Measurements from ENCODE around the gene HDAC1. TPM values are rescaled to one million over a fixed set of nuclear protein-coding genes. Genes with fewer than 3 reads are reported as not detected.
A peak's percentile ranks its signal among the peaks of the same experiment; 100 is the strongest.

The HDAC1 gene
- polyA plus RNA-seq, 1 of the 3 experiments (the other 2 are of a cell fraction): 172 TPM

DNA sequence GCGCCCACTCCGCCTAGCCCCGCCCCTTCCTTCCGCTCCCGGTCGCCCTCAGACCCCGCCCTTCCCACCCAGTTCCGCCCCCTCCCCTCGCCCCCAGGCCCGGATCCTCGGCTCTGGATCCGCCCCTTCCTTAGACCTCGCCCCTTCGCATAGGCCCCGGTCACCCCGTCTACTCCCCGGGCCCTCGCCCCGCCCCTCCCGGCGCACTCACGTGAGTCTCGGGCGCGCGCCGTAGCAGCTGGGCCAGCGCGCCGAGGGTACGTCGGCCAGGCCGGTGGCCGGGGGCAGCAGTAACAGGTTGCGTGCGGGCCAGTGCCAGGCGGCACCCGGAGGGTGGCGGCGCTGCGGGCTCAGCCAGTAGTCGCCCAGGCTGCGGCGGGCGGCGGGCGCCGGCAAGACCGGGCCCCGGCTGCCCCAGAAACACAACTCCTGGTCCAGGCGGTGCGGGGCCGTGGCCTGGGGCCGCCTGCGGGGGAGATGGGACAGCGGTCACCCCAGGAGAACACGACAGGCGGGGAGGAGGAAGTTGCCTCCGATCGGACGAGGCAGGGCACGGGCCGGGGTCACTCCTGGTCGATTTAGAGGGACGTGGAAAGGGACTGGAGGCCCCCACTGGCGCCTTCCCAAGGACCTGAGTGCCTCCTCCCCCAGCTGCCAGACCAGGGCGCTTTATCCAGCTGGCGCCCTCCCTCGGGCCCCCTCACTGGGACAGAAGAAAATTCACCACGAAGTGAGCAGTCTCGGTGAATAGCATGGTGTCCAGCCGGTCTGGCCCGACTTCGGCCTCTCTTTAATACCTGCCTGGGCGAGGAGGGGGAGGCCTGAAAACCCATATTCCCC, 59.7 kb downstream of the HDAC1 start:
- CTCF ChIA-PET: interaction anchor here (0.8 to 3.4 kb wide), 6 partner anchors 15 to 135 kb away, joined by 4 to 24 read pairs (median 4); partner anchors contain the start of gene MARCKSL1
- POLR2A ChIA-PET: interaction anchor here (0.9 to 3.5 kb wide), 4 partner anchors 14 to 43 kb away, joined by 3 to 24 read pairs (median 5); partner anchors contain the start of gene MARCKSL1
- under 1% methylated on average over 32 of the region's 75 CpGs for WGBS (ENCODE audit: low lambda C conversion rate)

DNA sequence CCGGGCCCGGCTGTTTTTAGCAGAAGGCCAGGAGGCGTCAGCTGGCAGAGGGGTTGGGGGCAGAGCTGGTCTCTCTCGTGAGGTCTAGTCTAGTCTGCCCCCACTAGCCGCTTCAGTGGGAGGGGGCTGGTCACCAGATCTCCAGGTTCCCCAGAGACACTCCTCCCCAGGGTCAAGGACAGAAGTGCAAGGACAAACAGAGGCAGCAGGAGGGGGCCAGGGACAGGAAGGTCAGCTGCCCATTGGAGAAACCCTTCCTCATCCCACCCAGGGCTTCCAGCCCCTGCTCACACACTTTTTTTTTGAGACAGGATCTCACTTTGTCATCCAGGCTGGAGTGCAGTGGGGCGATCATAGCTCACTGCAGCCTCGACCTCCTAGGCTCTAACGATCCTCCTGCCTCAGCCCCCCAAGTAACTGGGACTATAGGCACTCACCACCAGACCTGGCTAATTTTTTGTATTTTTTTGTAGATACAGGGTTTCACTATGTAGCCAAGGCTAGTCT, 60.4 kb downstream of the HDAC1 start:
- WGBS (ENCODE audit: low lambda C conversion rate): 92% methylated on average over 3 of the region's 8 CpGs
- CTCF ChIA-PET: interaction anchor here (0.8 to 3.4 kb wide), 6 partner anchors 16 to 136 kb away, joined by 4 to 24 read pairs (median 4); partner anchors contain the start of gene MARCKSL1
- peak overlapping the region; percentile 78 to 79 for H3K27ac ChIP-seq (ENCODE audit: low read depth in 2 of 2, low read length in 1 of 2)
- TF ChIP-seq SIN3A (IDR thresholded peaks at IDR 0.05; ENCODE audit: borderline replicate concordance, low read depth, low read length): no peak
- TF ChIP-seq NRF1 (IDR thresholded peaks at IDR 0.05; ENCODE audit: low read depth, low read length): no peak
- no peak for TF ChIP-seq MEF2A (IDR thresholded peaks at IDR 0.05; ENCODE audit: borderline replicate concordance, low read depth)
- no peak for TF ChIP-seq RXRA (IDR thresholded peaks at IDR 0.05; ENCODE audit: borderline replicate concordance, low read depth)
- TF ChIP-seq GABPA (IDR thresholded peaks at IDR 0.05; ENCODE audit: low read depth): no peak
- TF ChIP-seq FOSL2 (IDR thresholded peaks at IDR 0.05; ENCODE audit: borderline replicate concordance, low read depth): no peak
- no peak for TF ChIP-seq TCF12 (IDR thresholded peaks at IDR 0.05)
- TF ChIP-seq, protein P1, sequence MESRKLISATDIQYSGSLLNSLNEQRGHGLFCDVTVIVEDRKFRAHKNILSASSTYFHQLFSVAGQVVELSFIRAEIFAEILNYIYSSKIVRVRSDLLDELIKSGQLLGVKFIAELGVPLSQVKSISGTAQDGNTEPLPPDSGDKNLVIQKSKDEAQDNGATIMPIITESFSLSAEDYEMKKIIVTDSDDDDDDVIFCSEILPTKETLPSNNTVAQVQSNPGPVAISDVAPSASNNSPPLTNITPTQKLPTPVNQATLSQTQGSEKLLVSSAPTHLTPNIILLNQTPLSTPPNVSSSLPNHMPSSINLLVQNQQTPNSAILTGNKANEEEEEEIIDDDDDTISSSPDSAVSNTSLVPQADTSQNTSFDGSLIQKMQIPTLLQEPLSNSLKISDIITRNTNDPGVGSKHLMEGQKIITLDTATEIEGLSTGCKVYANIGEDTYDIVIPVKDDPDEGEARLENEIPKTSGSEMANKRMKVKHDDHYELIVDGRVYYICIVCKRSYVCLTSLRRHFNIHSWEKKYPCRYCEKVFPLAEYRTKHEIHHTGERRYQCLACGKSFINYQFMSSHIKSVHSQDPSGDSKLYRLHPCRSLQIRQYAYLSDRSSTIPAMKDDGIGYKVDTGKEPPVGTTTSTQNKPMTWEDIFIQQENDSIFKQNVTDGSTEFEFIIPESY (IDR thresholded peaks at IDR 0.05; ENCODE audit: borderline replicate concordance, low read depth): no peak
- no peak for TF ChIP-seq EP300 (IDR thresholded peaks at IDR 0.05; ENCODE audit: borderline replicate concordance in 1 of 2, low read depth in 1 of 2, low read length in 1 of 2)
- TF ChIP-seq, protein P2, sequence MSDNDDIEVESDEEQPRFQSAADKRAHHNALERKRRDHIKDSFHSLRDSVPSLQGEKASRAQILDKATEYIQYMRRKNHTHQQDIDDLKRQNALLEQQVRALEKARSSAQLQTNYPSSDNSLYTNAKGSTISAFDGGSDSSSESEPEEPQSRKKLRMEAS (IDR thresholded peaks at IDR 0.05; ENCODE audit: low read depth): no peak
- no peak for TF ChIP-seq GATA2 (CRISPR knock-in tag; IDR thresholded peaks at IDR 0.05)

More for the DNA sequence above, 59.7 kb downstream of the HDAC1 start:
- Histone ChIP-seq H3K27me3 (ENCODE audit: insufficient read depth) (no peaks in the 10 kb centered on the region), H3K9me2 (no peaks in the 10 kb centered on the region), H3K36me3 (replicated peaks in 1 of 2; ENCODE audit: control insufficient read depth in 1 of 2, insufficient read depth in 2 of 2, low read length in 1 of 2) (no peaks in the 10 kb centered on the region), H3F3A (replicated peaks; ENCODE audit: insufficient read depth) (peaks cover 2% of the 10 kb centered on the region), H3K9me3 (no peaks in the 10 kb centered on the region), H3K4me3 (ENCODE audit: low read depth in 2 of 2, low read length in 1 of 2) (peak overlapping the region; percentile 62 to 84), H3K4me1 (ENCODE audit: control insufficient read depth in 1 of 2, insufficient read depth in 2 of 2, low read depth in 1 of 2, low read length in 1 of 2) (peaks cover 4 to 9% of the 10 kb centered on the region in 2 experiments; a peak in 2 of 4 replicates), H3K4me2 (peak overlapping the region; percentile 96), H3K27ac (ENCODE audit: low read depth in 2 of 2, low read length in 1 of 2) (peak overlapping the region; percentile 79 to 90), H2AFZ (ENCODE audit: low read depth) (peak overlapping the region; percentile 89; the same call in 1 of the 2 replicates), H3K79me2 (ENCODE audit: insufficient read depth) (peaks cover 8% of the 10 kb centered on the region; the same call in 1 of the 2 replicates), H4K20me1 (ENCODE audit: insufficient read depth) (no peaks in the 10 kb centered on the region), H3K9ac (peak overlapping the region; percentile 87)
- peak; percentile 100 for DNase-seq
- TF ChIP-seq RCOR1 (IDR thresholded peaks at IDR 0.05; ENCODE audit: low read length) (no peak), EZH2phosphoT487 (IDR thresholded peaks at IDR 0.05; ENCODE audit: borderline replicate concordance, low read depth) (no peak), GATA2 (CRISPR knock-in tag; IDR thresholded peaks at IDR 0.05) (no peak), NRF1 (IDR thresholded peaks at IDR 0.05; ENCODE audit: low read depth, low read length) (peak; percentile 21; the same call in 1 of the 2 replicates), GABPA (IDR thresholded peaks at IDR 0.05; ENCODE audit: low read depth) (peak; percentile 29; the same call in 1 of the 2 replicates), SMC3 (IDR thresholded peaks at IDR 0.05; ENCODE audit: low read depth, low read length) (no peak), TEAD4 (IDR thresholded peaks at IDR 0.05; ENCODE audit: borderline replicate concordance, insufficient read depth) (no peak), TAF1 (IDR thresholded peaks at IDR 0.05; ENCODE audit: borderline replicate concordance, low read depth, low read length) (peak; percentile 59), RXRA (IDR thresholded peaks at IDR 0.05; ENCODE audit: borderline replicate concordance, low read depth) (no peak), FOXM1 (IDR thresholded peaks at IDR 0.05; ENCODE audit: low read depth) (no peak), FOXJ3 (CRISPR knock-in tag; IDR thresholded peaks at IDR 0.05) (no peak), POLR2AphosphoS5 (IDR thresholded peaks at IDR 0.05; ENCODE audit: low read depth, low read length) (peak; percentile 61), ELF1 (IDR thresholded peaks at IDR 0.05) (no peak)
- TF ChIP-seq, protein P3, sequence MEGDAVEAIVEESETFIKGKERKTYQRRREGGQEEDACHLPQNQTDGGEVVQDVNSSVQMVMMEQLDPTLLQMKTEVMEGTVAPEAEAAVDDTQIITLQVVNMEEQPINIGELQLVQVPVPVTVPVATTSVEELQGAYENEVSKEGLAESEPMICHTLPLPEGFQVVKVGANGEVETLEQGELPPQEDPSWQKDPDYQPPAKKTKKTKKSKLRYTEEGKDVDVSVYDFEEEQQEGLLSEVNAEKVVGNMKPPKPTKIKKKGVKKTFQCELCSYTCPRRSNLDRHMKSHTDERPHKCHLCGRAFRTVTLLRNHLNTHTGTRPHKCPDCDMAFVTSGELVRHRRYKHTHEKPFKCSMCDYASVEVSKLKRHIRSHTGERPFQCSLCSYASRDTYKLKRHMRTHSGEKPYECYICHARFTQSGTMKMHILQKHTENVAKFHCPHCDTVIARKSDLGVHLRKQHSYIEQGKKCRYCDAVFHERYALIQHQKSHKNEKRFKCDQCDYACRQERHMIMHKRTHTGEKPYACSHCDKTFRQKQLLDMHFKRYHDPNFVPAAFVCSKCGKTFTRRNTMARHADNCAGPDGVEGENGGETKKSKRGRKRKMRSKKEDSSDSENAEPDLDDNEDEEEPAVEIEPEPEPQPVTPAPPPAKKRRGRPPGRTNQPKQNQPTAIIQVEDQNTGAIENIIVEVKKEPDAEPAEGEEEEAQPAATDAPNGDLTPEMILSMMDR (IDR thresholded peaks at IDR 0.05): peak; percentile 24; the same call in 1 of the 2 replicates
- TF ChIP-seq, protein P4, sequence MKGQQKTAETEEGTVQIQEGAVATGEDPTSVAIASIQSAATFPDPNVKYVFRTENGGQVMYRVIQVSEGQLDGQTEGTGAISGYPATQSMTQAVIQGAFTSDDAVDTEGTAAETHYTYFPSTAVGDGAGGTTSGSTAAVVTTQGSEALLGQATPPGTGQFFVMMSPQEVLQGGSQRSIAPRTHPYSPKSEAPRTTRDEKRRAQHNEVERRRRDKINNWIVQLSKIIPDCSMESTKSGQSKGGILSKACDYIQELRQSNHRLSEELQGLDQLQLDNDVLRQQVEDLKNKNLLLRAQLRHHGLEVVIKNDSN (IDR thresholded peaks at IDR 0.05; ENCODE audit: borderline replicate concordance, low read depth): peak; percentile 75

More for the DNA sequence above, 60.4 kb downstream of the HDAC1 start:
- H2AFZ ChIP-seq (ENCODE audit: low read depth): peak overlapping the region; percentile 89; the same call in 1 of the 2 replicates
- H4K20me1 ChIP-seq (ENCODE audit: insufficient read depth): no peaks in the 10 kb centered on the region
- peaks cover 4 to 9% of the 10 kb centered on the region in 2 experiments; a peak in 2 of 4 replicates for H3K4me1 ChIP-seq (ENCODE audit: control insufficient read depth in 1 of 2, insufficient read depth in 2 of 2, low read depth in 1 of 2, low read length in 1 of 2)
- peak overlapping the region; percentile 96 for H3K4me2 ChIP-seq
- H3K36me3 ChIP-seq (replicated peaks in 1 of 2; ENCODE audit: control insufficient read depth in 1 of 2, insufficient read depth in 2 of 2, low read length in 1 of 2): no peaks in the 10 kb centered on the region
- H3K9ac ChIP-seq: peak overlapping the region; percentile 87
- no peaks in the 10 kb centered on the region for H3K9me3 ChIP-seq
- no peaks in the 10 kb centered on the region for H3K27me3 ChIP-seq (ENCODE audit: insufficient read depth)
- POLR2A ChIA-PET: interaction anchor here (0.6 to 3.5 kb wide), 5 partner anchors 15 to 115 kb away, joined by 3 to 24 read pairs (median 5); partner anchors contain the start of gene MARCKSL1
- DNase-seq: no peak
- H3F3A ChIP-seq (replicated peaks; ENCODE audit: insufficient read depth): peaks cover 3% of the 10 kb centered on the region
- H3K9me2 ChIP-seq: no peaks in the 10 kb centered on the region
- H3K79me2 ChIP-seq (ENCODE audit: insufficient read depth): peaks cover 8% of the 10 kb centered on the region; the same call in 1 of the 2 replicates
- peak overlapping the region; percentile 62 to 84 for H3K4me3 ChIP-seq (ENCODE audit: low read depth in 2 of 2, low read length in 1 of 2)
